ENCODE results near the gene NAP1L4. TPM values are rescaled to one million over a fixed set of nuclear protein-coding genes. Genes with fewer than 3 reads are reported as not detected.
A peak's percentile ranks its signal among the peaks of the same experiment; 100 is the strongest.

Gene NAP1L4
- total RNA-seq, 1 experiment from 2014 or later, result 184 TPM

DNA sequence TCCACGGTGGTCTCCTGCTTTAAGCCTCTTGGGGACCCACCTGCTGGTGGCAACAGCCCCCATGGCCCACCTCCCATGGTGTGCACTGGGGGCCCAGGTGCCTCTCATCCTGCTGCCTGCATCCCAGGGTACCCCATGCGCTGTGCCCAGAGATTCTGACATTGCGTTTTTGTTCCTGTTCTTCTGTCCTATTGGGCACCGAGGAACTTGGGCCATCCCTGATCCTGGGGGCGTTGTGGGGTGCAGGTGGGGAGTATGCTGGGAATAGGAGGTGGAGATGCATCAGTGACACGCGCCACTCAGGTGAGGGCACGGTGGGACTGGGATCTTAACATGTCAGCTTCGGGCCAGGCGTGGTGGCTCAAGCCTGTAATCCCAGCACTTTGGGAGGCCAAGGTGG, 12.4 kb upstream of the NAP1L4 start:
- TF ChIP-seq EZH2 (IDR thresholded peaks at IDR 0.05; ENCODE audit: borderline replicate concordance, low read depth, low read length, poor library complexity, severe bottlenecking), result no peak
- TF ChIP-seq, protein P1, sequence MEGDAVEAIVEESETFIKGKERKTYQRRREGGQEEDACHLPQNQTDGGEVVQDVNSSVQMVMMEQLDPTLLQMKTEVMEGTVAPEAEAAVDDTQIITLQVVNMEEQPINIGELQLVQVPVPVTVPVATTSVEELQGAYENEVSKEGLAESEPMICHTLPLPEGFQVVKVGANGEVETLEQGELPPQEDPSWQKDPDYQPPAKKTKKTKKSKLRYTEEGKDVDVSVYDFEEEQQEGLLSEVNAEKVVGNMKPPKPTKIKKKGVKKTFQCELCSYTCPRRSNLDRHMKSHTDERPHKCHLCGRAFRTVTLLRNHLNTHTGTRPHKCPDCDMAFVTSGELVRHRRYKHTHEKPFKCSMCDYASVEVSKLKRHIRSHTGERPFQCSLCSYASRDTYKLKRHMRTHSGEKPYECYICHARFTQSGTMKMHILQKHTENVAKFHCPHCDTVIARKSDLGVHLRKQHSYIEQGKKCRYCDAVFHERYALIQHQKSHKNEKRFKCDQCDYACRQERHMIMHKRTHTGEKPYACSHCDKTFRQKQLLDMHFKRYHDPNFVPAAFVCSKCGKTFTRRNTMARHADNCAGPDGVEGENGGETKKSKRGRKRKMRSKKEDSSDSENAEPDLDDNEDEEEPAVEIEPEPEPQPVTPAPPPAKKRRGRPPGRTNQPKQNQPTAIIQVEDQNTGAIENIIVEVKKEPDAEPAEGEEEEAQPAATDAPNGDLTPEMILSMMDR (conservative IDR thresholded peaks at IDR 0.05; ENCODE audit: low read depth, low read length), result no peak
- intact Hi-C loops (cut with micrococcal nuclease; ENCODE audit: unreplicated experiment), result no loop called here
- no peak overlapping the region for H3K4me3 ChIP-seq (ENCODE audit: low read depth, low read length, poor library complexity, severe bottlenecking)
- H3K36me3 ChIP-seq (ENCODE audit: insufficient read depth, low read length, poor library complexity, severe bottlenecking), result peaks cover 56% of the 10 kb centered on the region
- TSS peak; percentile 18 for BruUV-seq (replicated peaks)
- no peaks in the 10 kb centered on the region for H3K9me3 ChIP-seq (ENCODE audit: low read depth, low read length, poor library complexity, severe bottlenecking)
- no peak for DNase-seq (ENCODE audit: low spot score)
- H3K27ac ChIP-seq (ENCODE audit: low read depth, low read length, poor library complexity, severe bottlenecking), result no peak overlapping the region
- CTCF ChIA-PET, result no interaction called here
- POLR2A ChIA-PET (ENCODE audit: low non-redundant PET), result no interaction called here
- peaks cover 20% of the 10 kb centered on the region for H3K4me1 ChIP-seq (ENCODE audit: insufficient read depth, low read length, poor library complexity, severe bottlenecking)
- no peaks in the 10 kb centered on the region for H3K27me3 ChIP-seq (replicated peaks; ENCODE audit: insufficient read depth, low read depth, low read length, poor library complexity)

DNA sequence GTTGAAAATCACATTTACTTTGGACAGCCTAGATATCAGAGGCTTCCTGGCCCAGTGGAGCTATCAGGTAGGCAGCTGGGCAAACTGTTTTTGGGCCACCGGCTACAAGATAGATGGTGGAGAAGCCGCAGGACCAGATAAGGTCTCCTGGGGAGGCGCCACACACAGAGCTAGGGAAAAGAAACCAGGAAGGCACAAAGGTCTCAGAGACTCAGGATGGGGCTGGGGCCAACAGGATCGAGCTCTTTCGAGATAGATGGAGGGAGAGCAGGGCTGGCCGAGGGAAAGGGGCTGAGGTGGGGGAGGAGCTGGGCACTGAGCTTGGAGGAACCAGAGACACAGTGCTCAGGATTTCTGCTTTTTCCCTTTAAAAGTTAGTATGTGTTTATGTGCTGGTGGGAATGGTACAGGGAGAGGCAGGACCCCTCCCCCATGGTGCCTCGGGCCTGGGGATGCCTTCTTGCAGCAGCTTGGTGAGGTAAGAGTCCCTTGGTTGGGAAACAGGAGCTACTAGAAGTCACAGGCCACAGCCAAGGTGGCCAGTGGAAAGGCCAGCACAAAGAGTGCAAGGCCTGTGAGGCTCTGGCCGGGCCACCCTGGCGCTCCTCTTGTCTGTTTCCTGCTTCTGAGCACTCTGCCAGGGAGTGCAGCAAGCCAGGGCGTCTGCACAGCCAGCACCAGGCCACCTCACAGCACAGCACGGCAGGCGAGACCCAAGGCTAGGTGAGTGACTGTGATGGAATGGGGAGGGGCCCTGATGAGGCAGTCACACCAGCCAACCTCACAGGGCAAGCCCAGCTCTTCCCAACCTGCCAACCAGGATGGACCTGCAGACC, 11.5 kb upstream of the NAP1L4 start:
- peaks cover 20% of the 10 kb centered on the region for H3K4me1 ChIP-seq (ENCODE audit: insufficient read depth, low read length, poor library complexity, severe bottlenecking)
- ChIA-PET POLR2A (ENCODE audit: low non-redundant PET) (interaction anchor here (0.6 kb wide), 1 partner anchor 80 kb away, joined by 3 read pairs; no protein-coding TSS in a partner anchor), CTCF (no interaction called here)
- H3K27ac ChIP-seq (ENCODE audit: low read depth, low read length, poor library complexity, severe bottlenecking), result no peak overlapping the region
- no peaks in the 10 kb centered on the region for H3K27me3 ChIP-seq (replicated peaks; ENCODE audit: insufficient read depth, low read depth, low read length, poor library complexity)
- H3K4me3 ChIP-seq (ENCODE audit: low read depth, low read length, poor library complexity, severe bottlenecking), result no peak overlapping the region
- H3K9me3 ChIP-seq (ENCODE audit: low read depth, low read length, poor library complexity, severe bottlenecking), result no peaks in the 10 kb centered on the region
- no TSS peak for BruUV-seq (replicated peaks)
- H3K36me3 ChIP-seq (ENCODE audit: insufficient read depth, low read length, poor library complexity, severe bottlenecking), result peaks cover 50% of the 10 kb centered on the region
- DNase-seq (ENCODE audit: low spot score), result no peak
- no peak for TF ChIP-seq EZH2 (IDR thresholded peaks at IDR 0.05; ENCODE audit: borderline replicate concordance, low read depth, low read length, poor library complexity, severe bottlenecking)
- TF ChIP-seq, protein P1 (conservative IDR thresholded peaks at IDR 0.05; ENCODE audit: low read depth, low read length), result no peak
- intact Hi-C loops (cut with micrococcal nuclease; ENCODE audit: unreplicated experiment), result no loop called here

DNA sequence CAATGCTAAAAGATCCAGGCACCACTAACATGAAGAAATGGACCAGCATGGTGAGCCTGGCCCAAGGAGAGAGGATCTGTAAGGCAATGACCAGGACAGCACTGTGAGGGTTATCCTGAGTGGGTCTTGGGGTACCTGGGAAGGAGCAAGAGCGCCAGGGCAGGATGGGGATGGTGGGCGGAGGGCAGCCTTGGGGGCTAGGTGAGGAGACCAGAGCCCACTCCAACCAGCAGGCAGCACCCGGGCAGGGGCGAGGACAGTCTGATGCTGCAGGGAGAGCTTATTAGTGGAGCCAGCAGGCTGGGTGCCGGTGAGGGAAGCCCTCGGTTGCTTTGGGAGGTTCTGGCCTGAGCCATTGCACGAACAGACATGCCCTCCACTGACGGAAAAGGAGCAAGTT, 10.7 kb upstream of the NAP1L4 start:
- no peak for DNase-seq (ENCODE audit: low spot score)
- TF ChIP-seq, protein P1 (conservative IDR thresholded peaks at IDR 0.05; ENCODE audit: low read depth, low read length), result no peak
- TF ChIP-seq EZH2 (IDR thresholded peaks at IDR 0.05; ENCODE audit: borderline replicate concordance, low read depth, low read length, poor library complexity, severe bottlenecking), result no peak
- Histone ChIP-seq H3K4me1 (ENCODE audit: insufficient read depth, low read length, poor library complexity, severe bottlenecking) (peaks cover 20% of the 10 kb centered on the region), H3K4me3 (ENCODE audit: low read depth, low read length, poor library complexity, severe bottlenecking) (no peak overlapping the region), H3K27ac (ENCODE audit: low read depth, low read length, poor library complexity, severe bottlenecking) (peak overlapping the region; percentile 42), H3K9me3 (ENCODE audit: low read depth, low read length, poor library complexity, severe bottlenecking) (no peaks in the 10 kb centered on the region), H3K27me3 (replicated peaks; ENCODE audit: insufficient read depth, low read depth, low read length, poor library complexity) (no peaks in the 10 kb centered on the region), H3K36me3 (ENCODE audit: insufficient read depth, low read length, poor library complexity, severe bottlenecking) (peaks cover 49% of the 10 kb centered on the region)
- ChIA-PET CTCF (no interaction called here), POLR2A (ENCODE audit: low non-redundant PET) (no interaction called here)
- BruUV-seq (replicated peaks), result no TSS peak
- intact Hi-C loops (cut with micrococcal nuclease; ENCODE audit: unreplicated experiment), result no loop called here
